ENCODE data around the gene ESPNL.

The ESPNL gene

DNA sequence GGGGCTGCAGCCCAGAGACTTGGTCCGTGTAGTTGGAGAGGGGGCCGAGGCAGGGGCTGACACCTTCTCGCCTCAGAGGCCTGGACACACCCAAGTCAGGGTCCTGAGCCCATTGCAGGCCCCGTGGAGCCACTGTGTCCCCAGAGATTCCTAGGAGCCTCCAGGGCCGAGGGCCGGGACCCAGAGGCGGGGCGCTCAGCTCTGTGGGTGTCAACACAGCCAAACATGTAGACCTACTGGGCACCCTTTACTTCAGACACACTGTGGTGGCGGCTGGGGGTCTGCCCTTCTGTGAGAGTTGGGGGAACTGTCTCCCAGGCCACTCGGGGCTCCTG lies 459 bp upstream of the ESPNL start:
- Histone ChIP-seq H3K4me2 (ENCODE audit: low read depth, low read length) (no peak overlapping the region), H3K9ac (ENCODE audit: low read length) (no peak overlapping the region)

GRCh38 chr2:238100821-238101771 lies 956 bp downstream of the ESPNL start:
- Histone ChIP-seq H3K79me2 (ENCODE audit: low read length) (no peaks in the 10 kb centered on the region), H3K9me2 (replicated peaks; ENCODE audit: insufficient read depth, low read length) (no peaks in the 10 kb centered on the region), H4K20me1 (ENCODE audit: insufficient read depth, low read length) (no peaks in the 10 kb centered on the region), H3K9me3 (replicated peaks; ENCODE audit: insufficient read depth, low read length) (no peaks in the 10 kb centered on the region), H3F3A (ENCODE audit: insufficient read depth, low read length) (no peaks in the 10 kb centered on the region), H3K9ac (ENCODE audit: low read length) (no peak overlapping the region), H3K27ac (ENCODE audit: low read length) (no peak overlapping the region), H3K36me3 (replicated peaks; ENCODE audit: insufficient read depth, low read length) (no peaks in the 10 kb centered on the region), H3K4me2 (ENCODE audit: low read depth, low read length) (no peak overlapping the region), H3K4me3 (ENCODE audit: low read length) (no peak overlapping the region), H3K27me3 (replicated peaks; ENCODE audit: insufficient read depth, low read length) (no peaks in the 10 kb centered on the region), H3K4me1 (ENCODE audit: low read length) (no peaks in the 10 kb centered on the region), H2AFZ (ENCODE audit: low read length) (no peak overlapping the region)
- DNase-seq = no peak
- no peak for TF ChIP-seq EZH2 (optimal IDR thresholded peaks at IDR 0.05; ENCODE audit: low read depth, low read length)
- no peak for TF ChIP-seq EZH2phosphoT487 (IDR thresholded peaks at IDR 0.05; ENCODE audit: low read length)
- TF ChIP-seq, protein P1, sequence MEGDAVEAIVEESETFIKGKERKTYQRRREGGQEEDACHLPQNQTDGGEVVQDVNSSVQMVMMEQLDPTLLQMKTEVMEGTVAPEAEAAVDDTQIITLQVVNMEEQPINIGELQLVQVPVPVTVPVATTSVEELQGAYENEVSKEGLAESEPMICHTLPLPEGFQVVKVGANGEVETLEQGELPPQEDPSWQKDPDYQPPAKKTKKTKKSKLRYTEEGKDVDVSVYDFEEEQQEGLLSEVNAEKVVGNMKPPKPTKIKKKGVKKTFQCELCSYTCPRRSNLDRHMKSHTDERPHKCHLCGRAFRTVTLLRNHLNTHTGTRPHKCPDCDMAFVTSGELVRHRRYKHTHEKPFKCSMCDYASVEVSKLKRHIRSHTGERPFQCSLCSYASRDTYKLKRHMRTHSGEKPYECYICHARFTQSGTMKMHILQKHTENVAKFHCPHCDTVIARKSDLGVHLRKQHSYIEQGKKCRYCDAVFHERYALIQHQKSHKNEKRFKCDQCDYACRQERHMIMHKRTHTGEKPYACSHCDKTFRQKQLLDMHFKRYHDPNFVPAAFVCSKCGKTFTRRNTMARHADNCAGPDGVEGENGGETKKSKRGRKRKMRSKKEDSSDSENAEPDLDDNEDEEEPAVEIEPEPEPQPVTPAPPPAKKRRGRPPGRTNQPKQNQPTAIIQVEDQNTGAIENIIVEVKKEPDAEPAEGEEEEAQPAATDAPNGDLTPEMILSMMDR (IDR thresholded peaks at IDR 0.05; ENCODE audit: low read length) = no peak

More for the DNA sequence above, 459 bp upstream of the ESPNL start:
- Histone ChIP-seq H3K27ac (ENCODE audit: low read length) (no peak overlapping the region), H3K36me3 (replicated peaks; ENCODE audit: insufficient read depth, low read length) (no peaks in the 10 kb centered on the region), H3K4me1 (ENCODE audit: low read length) (no peaks in the 10 kb centered on the region), H3K9me3 (replicated peaks; ENCODE audit: insufficient read depth, low read length) (no peaks in the 10 kb centered on the region), H2AFZ (ENCODE audit: low read length) (no peak overlapping the region), H3K4me3 (ENCODE audit: low read length) (no peak overlapping the region), H3F3A (ENCODE audit: insufficient read depth, low read length) (no peaks in the 10 kb centered on the region), H4K20me1 (ENCODE audit: insufficient read depth, low read length) (no peaks in the 10 kb centered on the region), H3K27me3 (replicated peaks; ENCODE audit: insufficient read depth, low read length) (no peaks in the 10 kb centered on the region), H3K79me2 (ENCODE audit: low read length) (no peaks in the 10 kb centered on the region), H3K9me2 (replicated peaks; ENCODE audit: insufficient read depth, low read length) (no peaks in the 10 kb centered on the region)
- DNase-seq = no peak
- TF ChIP-seq EZH2 (optimal IDR thresholded peaks at IDR 0.05; ENCODE audit: low read depth, low read length) (no peak), EZH2phosphoT487 (IDR thresholded peaks at IDR 0.05; ENCODE audit: low read length) (no peak)
- TF ChIP-seq, protein P1 (IDR thresholded peaks at IDR 0.05; ENCODE audit: low read length) = no peak

GRCh38 chr2:238101891-238102841 lies 2.0 kb downstream of the ESPNL start:
- no peak overlapping the region for H3K4me2 ChIP-seq (ENCODE audit: low read depth, low read length)
- H3K27me3 ChIP-seq (replicated peaks; ENCODE audit: insufficient read depth, low read length) = no peaks in the 10 kb centered on the region
- no peak overlapping the region for H3K27ac ChIP-seq (ENCODE audit: low read length)
- no peak overlapping the region for H3K9ac ChIP-seq (ENCODE audit: low read length)
- no peaks in the 10 kb centered on the region for H4K20me1 ChIP-seq (ENCODE audit: insufficient read depth, low read length)
- no peak overlapping the region for H2AFZ ChIP-seq (ENCODE audit: low read length)
- H3K9me3 ChIP-seq (replicated peaks; ENCODE audit: insufficient read depth, low read length) = no peaks in the 10 kb centered on the region
- DNase-seq = no peak
- H3K9me2 ChIP-seq (replicated peaks; ENCODE audit: insufficient read depth, low read length) = no peaks in the 10 kb centered on the region
- TF ChIP-seq, protein P1 (IDR thresholded peaks at IDR 0.05; ENCODE audit: low read length) = no peak
- TF ChIP-seq EZH2 (optimal IDR thresholded peaks at IDR 0.05; ENCODE audit: low read depth, low read length) (no peak), EZH2phosphoT487 (IDR thresholded peaks at IDR 0.05; ENCODE audit: low read length) (no peak)
- no peaks in the 10 kb centered on the region for H3F3A ChIP-seq (ENCODE audit: insufficient read depth, low read length)
- no peak overlapping the region for H3K4me3 ChIP-seq (ENCODE audit: low read length)
- no peaks in the 10 kb centered on the region for H3K4me1 ChIP-seq (ENCODE audit: low read length)
- no peaks in the 10 kb centered on the region for H3K79me2 ChIP-seq (ENCODE audit: low read length)
- H3K36me3 ChIP-seq (replicated peaks; ENCODE audit: insufficient read depth, low read length) = no peaks in the 10 kb centered on the region
